OCI-LY1 (cell line): Measurements from ENCODE around the gene COG8.

Source experiments
- H2AFZ ChIP-seq: fragments of 200-600 bp; sonication (generic), shearing (Covaris generic); 2 replicates; pipeline ENCODE4 v1.6.0; 2014; ENCODE audit warnings: antibody characterized with exemption, mild to moderate bottlenecking, low read length
- H3F3A ChIP-seq: fragments of 200-600 bp; sonication (generic), shearing (Covaris generic); 2 replicates; pipeline ENCODE4 v1.6.0; 2014; ENCODE audit warnings: mild to moderate bottlenecking, antibody characterized with exemption, low read length, moderate library complexity; ENCODE audit not compliant: insufficient read depth
- H3K27ac ChIP-seq: fragments of 200-600 bp; sonication (generic); 2 replicates; pipeline ENCODE4 v1.5.1; 2014; ENCODE audit warnings: low read length, mixed run types, mild to moderate bottlenecking, low read depth; ENCODE audit not compliant: poor library complexity, severe bottlenecking
- H3K27me3 ChIP-seq: fragments of 200-600 bp; sonication (generic); 2 replicates; pipeline ENCODE4 v1.6.0; 2014; ENCODE audit warnings: antibody characterized with exemption, mild to moderate bottlenecking, low read length, moderate library complexity; ENCODE audit not compliant: insufficient read depth
- H3K36me3 ChIP-seq: fragments of 200-600 bp; sonication (generic); 2 replicates; pipeline ENCODE4 v1.6.1; 2014; ENCODE audit warnings: mild to moderate bottlenecking, antibody characterized with exemption, low read length, moderate library complexity, mixed read lengths; ENCODE audit not compliant: insufficient read depth
- H3K4me1 ChIP-seq: fragments of 200-600 bp; sonication (generic); 2 replicates; pipeline ENCODE4 v1.5.1; 2014; ENCODE audit warnings: mild to moderate bottlenecking, low read length, moderate library complexity; ENCODE audit not compliant: insufficient read depth, severe bottlenecking
- H3K4me2 ChIP-seq: fragments of 200-600 bp; sonication (generic), shearing (Covaris generic); 2 replicates; pipeline ENCODE4 v1.6.1; 2014; ENCODE audit warnings: low read length
- H3K4me3 ChIP-seq: fragments of 200-600 bp; sonication (generic); 2 replicates; pipeline ENCODE4 v1.5.1; 2014; ENCODE audit warnings: low read length, low read depth, mild to moderate bottlenecking, mixed read lengths; ENCODE audit not compliant: poor library complexity, severe bottlenecking
- H3K79me2 ChIP-seq: fragments of 200-600 bp; shearing (Covaris generic); 2 replicates; pipeline ENCODE4 v1.6.1; 2016; ENCODE audit warnings: mixed run types, low read length, mixed read lengths; ENCODE audit not compliant: insufficient read depth
- H3K9ac ChIP-seq: fragments of 200-600 bp; sonication (generic), shearing (Covaris generic); 2 replicates; pipeline ENCODE4 v1.6.1; 2014; ENCODE audit warnings: mild to moderate bottlenecking, low read length, mixed read lengths
- H3K9me2 ChIP-seq: fragments of 200-600 bp; sonication (generic), shearing (Covaris generic); 2 replicates; pipeline ENCODE4 v1.6.1; 2014; ENCODE audit warnings: low read depth, mild to moderate bottlenecking, low read length, mixed read lengths
- H3K9me3 ChIP-seq: fragments of 200-600 bp; shearing (Covaris generic); 2 replicates; pipeline ENCODE4 v1.6.1; 2014; ENCODE audit warnings: low read length, mixed read lengths
- H4K20me1 ChIP-seq: fragments of 200-600 bp; sonication (generic), shearing (Covaris generic); 2 replicates; pipeline ENCODE4 v1.6.0; 2016; ENCODE audit warnings: mild to moderate bottlenecking, low read length; ENCODE audit not compliant: insufficient read depth
- CTCF ChIP-seq: fragments of 200-600 bp; sonication (generic), shearing (Covaris generic); IDR thresholded peaks from 2 replicates; pipeline ENCODE4 v1.5.1; 2017; ENCODE audit warnings: mild to moderate bottlenecking, antibody characterized with exemption, low read length, moderate library complexity, mixed read lengths
- EZH2 ChIP-seq: fragments of 200-600 bp; sonication (generic), shearing (Covaris generic); IDR thresholded peaks from 2 replicates; pipeline ENCODE4 v1.8.0; 2017; ENCODE audit warnings: borderline replicate concordance, mixed run types, mild to moderate bottlenecking, antibody characterized with exemption, low read length, moderate library complexity, mixed read lengths

COG8 gene

GRCh38 chr16:69323415-69323814 lies 15.9 kb downstream of the COG8 start:
- Histone ChIP-seq H3F3A (no peaks in the 10 kb centered on the region), H3K9ac (no peak overlapping the region), H3K36me3 (peaks cover 96% of the 10 kb centered on the region), H3K9me2 (no peaks in the 10 kb centered on the region), H3K4me1 (peaks cover 27% of the 10 kb centered on the region), H3K79me2 (peaks cover 31% of the 10 kb centered on the region), H3K4me3 (no peak overlapping the region), H3K9me3 (no peaks in the 10 kb centered on the region), H4K20me1 (no peaks in the 10 kb centered on the region), H2AFZ (no peak overlapping the region), H3K27me3 (no peaks in the 10 kb centered on the region), H3K4me2 (no peak overlapping the region), H3K27ac (no peak overlapping the region)
- no peak for TF ChIP-seq CTCF
- TF ChIP-seq EZH2: no peak

GRCh38 chr16:69322343-69322742 lies 17.0 kb downstream of the COG8 start:
- Histone ChIP-seq H3K9ac (no peak overlapping the region), H3K4me2 (no peak overlapping the region), H4K20me1 (no peaks in the 10 kb centered on the region), H3K36me3 (peaks cover 95% of the 10 kb centered on the region), H3K79me2 (peaks cover 22% of the 10 kb centered on the region), H3F3A (no peaks in the 10 kb centered on the region), H3K9me3 (no peaks in the 10 kb centered on the region), H3K27me3 (no peaks in the 10 kb centered on the region), H3K4me1 (peaks cover 17% of the 10 kb centered on the region), H2AFZ (no peak overlapping the region), H3K4me3 (no peak overlapping the region), H3K27ac (no peak overlapping the region), H3K9me2 (no peaks in the 10 kb centered on the region)
- TF ChIP-seq EZH2 (no peak), CTCF (no peak)

- peaks cover 5% of the 10 kb centered on the region for H3K4me1 ChIP-seq
- H3K9ac ChIP-seq: no peak overlapping the region
- no peak overlapping the region for H3K4me2 ChIP-seq
These were observed 18.3 kb downstream of the COG8 start for GRCh38 chr16:69321080-69321479.

More at GRCh38 chr16:69321080-69321479, 18.3 kb downstream of the COG8 start:
- H3K27ac ChIP-seq: no peak overlapping the region
- no peak for TF ChIP-seq EZH2
- no peak for TF ChIP-seq CTCF
- H3K27me3 ChIP-seq: no peaks in the 10 kb centered on the region
- peaks cover 95% of the 10 kb centered on the region for H3K36me3 ChIP-seq
- no peak overlapping the region for H2AFZ ChIP-seq
- H3K79me2 ChIP-seq: peaks cover 11% of the 10 kb centered on the region
- no peaks in the 10 kb centered on the region for H4K20me1 ChIP-seq
- no peaks in the 10 kb centered on the region for H3K9me3 ChIP-seq
- H3F3A ChIP-seq: no peaks in the 10 kb centered on the region
- H3K9me2 ChIP-seq: no peaks in the 10 kb centered on the region
- no peak overlapping the region for H3K4me3 ChIP-seq
